HepG2 (cell line): ENCODE results near the gene PDE8B. TPM values are rescaled to one million over a fixed set of nuclear protein-coding genes. Genes with fewer than 3 reads are reported as not detected.

Experiments used
- ATAC-seq: fragments of 200-7000 bp; cut with Tn5 transposase; 3 replicates; pipeline ENCODE4 v1.9.1; 2020; ENCODE audit warnings: mild to moderate bottlenecking, moderate library complexity
- BruUV-seq: library from RNA; stranded (reverse); fragments of 400-500 nt; replicated peaks from 2 replicates; lab custom pipeline; 2021; lab: Mats Ljungman, UMichigan
- CTCF ChIA-PET: fragments of 300-600 bp; formaldehyde crosslinking; extraction: SDS; loops from one replicate; lab custom pipeline; 2021; ENCODE audit warnings: low total read pairs, inconsistent platforms, low intra/inter-chr PET ratio; lab: Yijun Ruan, JAX
- POLR2A ChIA-PET: fragments of 350-600 bp; sonication (Branson Sonifier 250); formaldehyde crosslinking; loops from one replicate; lab custom pipeline; 2020; ENCODE audit warnings: antibody characterized with exemption, inconsistent platforms; lab: Yijun Ruan, JAX
- DNase-seq: peaks from one replicate; pipeline ENCODE4 v3.0.0-alpha.2; 2015; ENCODE audit warnings: low spot score
- FAIRE-seq: peaks from 3 replicates; lab custom pipeline; 2011; peaks lifted over from hg19 to GRCh38; lab: Jason Lieb, UNC
- H2AFZ ChIP-seq: one replicate; pipeline ENCODE4 v1.6.1; 2011; ENCODE audit warnings: low read length, inconsistent platforms
- H3K27ac ChIP-seq: fragments of 300-600 bp; 3 replicates; pipeline ENCODE4 v1.8.0; 2011; ENCODE audit warnings: mixed run types, mild to moderate bottlenecking, mixed read lengths, low read length, inconsistent platforms; ENCODE audit not compliant: insufficient read depth; ENCODE audit errors: extremely low read length
- H3K27me3 ChIP-seq, 2 experiments: fragments of 200-600 bp in 1 of 2; 2 replicates in 1 of 2; 3 replicates in 1 of 2; pipeline versions ENCODE4 v1.6.0 to v1.8.0; 2011; ENCODE audit warnings: low read length in 2 of 2, mild to moderate bottlenecking in 2 of 2, moderate library complexity in 2 of 2, inconsistent platforms in 1 of 2; ENCODE audit not compliant: insufficient read depth in 2 of 2, control insufficient read depth in 1 of 2
- H3K36me3 ChIP-seq, 2 experiments: fragments of 200-600 bp in 1 of 2; replicated peaks in 1 of 2; 2 replicates in 1 of 2; 3 replicates in 1 of 2; pipeline versions ENCODE4 v1.5.1 to v1.8.0; 2011; ENCODE audit warnings: low read length in 2 of 2, inconsistent platforms in 1 of 2; ENCODE audit not compliant: insufficient read depth in 2 of 2, control insufficient read depth in 1 of 2
- H3K4me1 ChIP-seq: 2 replicates; pipeline ENCODE4 v1.5.1; 2012; ENCODE audit warnings: low read length, inconsistent platforms; ENCODE audit not compliant: insufficient read depth
- H3K4me2 ChIP-seq: 2 replicates; pipeline ENCODE4 v1.6.0; 2011; ENCODE audit warnings: low read depth, low read length, inconsistent platforms
- H3K4me3 ChIP-seq, 3 experiments: fragments of 200-600 bp in 1 of 3; sonication (generic), shearing (Covaris generic) in 1 of 3; replicated peaks in 1 of 3; 2 replicates each; pipeline ENCODE4 v1.5.1; 2011 to 2016; ENCODE audit warnings: low read length in 3 of 3, inconsistent platforms in 2 of 3, low read depth in 2 of 3, mild to moderate bottlenecking in 2 of 3, control low read depth in 1 of 3, mixed read lengths in 1 of 3; ENCODE audit not compliant: insufficient read depth in 1 of 3
- H3K79me2 ChIP-seq: one replicate; pipeline ENCODE4 v1.6.1; 2011; ENCODE audit warnings: low read length, inconsistent platforms; ENCODE audit not compliant: insufficient read depth
- H3K9ac ChIP-seq: 2 replicates; pipeline ENCODE4 v1.6.0; 2011; ENCODE audit warnings: mild to moderate bottlenecking, low read depth, low read length, inconsistent platforms; ENCODE audit not compliant: insufficient read depth
- H3K9me3 ChIP-seq: 2 replicates; pipeline ENCODE4 v1.5.1; 2012; ENCODE audit warnings: mild to moderate bottlenecking, low read length
- H4K20me1 ChIP-seq: 2 replicates; pipeline ENCODE4 v1.6.0; 2011; ENCODE audit warnings: inconsistent platforms, mild to moderate bottlenecking, low read length, moderate library complexity; ENCODE audit not compliant: insufficient read depth
- ATF7-NPFF ChIP-seq: sonication (generic); formaldehyde crosslinking; IDR thresholded peaks from 2 replicates; pipeline ENCODE4 v1.8.1; 2023; ENCODE audit warnings: mild to moderate bottlenecking, low read depth, missing genetic modification reagents, moderate library complexity
- HDAC6 ChIP-seq: fragments of 200-600 bp; sonication (generic); IDR thresholded peaks from 2 replicates; pipeline ENCODE4 v1.7.0; 2017; ENCODE audit warnings: mild to moderate bottlenecking, antibody characterized with exemption, low read length, low read depth
- KAT8 ChIP-seq: IDR thresholded peaks from 2 replicates; pipeline ENCODE4 v1.6.1; 2016; ENCODE audit warnings: missing genetic modification reagents, missing compliant biosample characterization
- MAF1 ChIP-seq: sonication (generic); formaldehyde crosslinking; IDR thresholded peaks from 2 replicates; pipeline ENCODE4 v1.5.0; 2020; ENCODE audit warnings: missing genetic modification reagents, borderline replicate concordance
- NCOA1 ChIP-seq: sonication (generic); formaldehyde crosslinking; IDR thresholded peaks from 2 replicates; pipeline ENCODE4 v1.9.0; 2021; ENCODE audit warnings: missing genetic modification reagents
- RORA ChIP-seq: sonication (generic); formaldehyde crosslinking; IDR thresholded peaks from 2 replicates; pipeline ENCODE4 v1.5.0; 2020; ENCODE audit warnings: mild to moderate bottlenecking, missing genetic modification reagents, moderate library complexity
- SETDB1 ChIP-seq: sonication (generic); formaldehyde crosslinking; IDR thresholded peaks from 2 replicates; pipeline ENCODE4 v1.5.1; 2020; ENCODE audit warnings: missing genetic modification reagents, mild to moderate bottlenecking, borderline replicate concordance
- SOX6 ChIP-seq, 2 experiments: fragments of 450-650 bp in 1 of 2; sonication (generic) in 1 of 2; formaldehyde crosslinking in 1 of 2; IDR thresholded peaks; 2 replicates each; pipeline versions ENCODE4 v1.4.0 to v1.6.1; 2017 to 2020; ENCODE audit warnings: antibody characterized with exemption in 1 of 2, mild to moderate bottlenecking in 1 of 2, missing genetic modification reagents in 1 of 2
- THYN1 ChIP-seq: sonication (generic); formaldehyde crosslinking; IDR thresholded peaks from 2 replicates; pipeline ENCODE4 v1.8.1; 2023; ENCODE audit warnings: low read depth, mild to moderate bottlenecking, moderate library complexity, missing genetic modification reagents, borderline replicate concordance
- ZNF468 ChIP-seq: sonication (generic); formaldehyde crosslinking; IDR thresholded peaks from 2 replicates; pipeline ENCODE4 v1.8.0; 2022; ENCODE audit warnings: mild to moderate bottlenecking, moderate library complexity, missing genetic modification reagents
- ZNF773 ChIP-seq: sonication (generic); formaldehyde crosslinking; IDR thresholded peaks from 2 replicates; pipeline ENCODE4 v1.4.0; 2020; ENCODE audit warnings: missing genetic modification reagents, borderline replicate concordance
- ZSCAN20 ChIP-seq: sonication (generic); formaldehyde crosslinking; IDR thresholded peaks from 2 replicates; pipeline ENCODE4 v1.4.0; 2020; ENCODE audit warnings: missing genetic modification reagents, mild to moderate bottlenecking, borderline replicate concordance
- WGBS: methylation state at CpG from one replicate; pipeline ENCODE4 v1.1.6; 2017; ENCODE audit warnings: low lambda C conversion rate; 5-methylcytosine and 5-hydroxymethylcytosine counted together
- in situ Hi-C: cut with HindIII; loops from 2 replicates; pipeline ENCODE4 v1.10.0; 2017; ENCODE audit warnings: low pct_unique_long_range_greater_than_20kb; ENCODE audit not compliant: extremely low pct_ligation_motif_present
- intact Hi-C: fragments of 100-400 bp; cut with micrococcal nuclease; formaldehyde crosslinking; loops from one replicate; pipeline ENCODE4 v1.10.0; 2022; ENCODE audit not compliant: unreplicated experiment
- polyA plus RNA-seq, 8 experiments: library from polyadenylated mRNA; depleted of rRNA in 3 of 8; stranded (reverse) in 7 of 8; unstranded in 1 of 8; fragments of >200 nt; fragmentation: Illumina TruSeq in 4 of 8; extraction: Trizol in 4 of 8; gene quantifications; 2 replicates each; pipeline versions ENCODE4 v1.2.1 to v1.2.3, GENCODE V29; 2011 to 2016; ENCODE audit warnings: low read depth in 4 of 8, missing spikeins in 1 of 8, mixed read lengths in 1 of 8; ENCODE audit not compliant: insufficient read depth in 1 of 8
- total RNA-seq, 5 experiments: library from RNA; depleted of rRNA; stranded (reverse); fragments of >200 nt; fragmentation: Illumina TruSeq; extraction: Trizol; gene quantifications; 2 replicates each; pipeline ENCODE4 v1.2.3, GENCODE V29; 2016; ENCODE audit warnings: low read depth in 1 of 5
- TF ChIP-seq, protein P1 (sequence below): sonication (generic); formaldehyde crosslinking; IDR thresholded peaks from 2 replicates; pipeline ENCODE4 v1.8.0; 2022; ENCODE audit warnings: mild to moderate bottlenecking, missing genetic modification reagents; ENCODE audit not compliant: insufficient replicate concordance
- TF ChIP-seq, protein P2 (sequence below): sonication (generic); formaldehyde crosslinking; IDR thresholded peaks from 2 replicates; pipeline ENCODE4 v1.4.0; 2020; ENCODE audit warnings: missing genetic modification reagents
- TF ChIP-seq, protein P3 (sequence below): sonication (generic); formaldehyde crosslinking; IDR thresholded peaks from 2 replicates; pipeline ENCODE4 v1.4.0; 2020; ENCODE audit warnings: missing genetic modification reagents
- TF ChIP-seq, protein P4 (sequence below): sonication (generic); formaldehyde crosslinking; IDR thresholded peaks from 2 replicates; pipeline ENCODE4 v1.5.0; 2020; ENCODE audit warnings: missing genetic modification reagents
- TF ChIP-seq, protein P5 (sequence below): IDR thresholded peaks from 2 replicates; pipeline ENCODE4 v1.6.1; 2016; ENCODE audit warnings: low read depth

The PDE8B gene
- total and polyA plus RNA-seq, 2 of the 13 experiments (the other 11 are each of a cell fraction or from before 2014, with no cell fraction given) = 0.07 TPM; not detected in 1

DNA sequence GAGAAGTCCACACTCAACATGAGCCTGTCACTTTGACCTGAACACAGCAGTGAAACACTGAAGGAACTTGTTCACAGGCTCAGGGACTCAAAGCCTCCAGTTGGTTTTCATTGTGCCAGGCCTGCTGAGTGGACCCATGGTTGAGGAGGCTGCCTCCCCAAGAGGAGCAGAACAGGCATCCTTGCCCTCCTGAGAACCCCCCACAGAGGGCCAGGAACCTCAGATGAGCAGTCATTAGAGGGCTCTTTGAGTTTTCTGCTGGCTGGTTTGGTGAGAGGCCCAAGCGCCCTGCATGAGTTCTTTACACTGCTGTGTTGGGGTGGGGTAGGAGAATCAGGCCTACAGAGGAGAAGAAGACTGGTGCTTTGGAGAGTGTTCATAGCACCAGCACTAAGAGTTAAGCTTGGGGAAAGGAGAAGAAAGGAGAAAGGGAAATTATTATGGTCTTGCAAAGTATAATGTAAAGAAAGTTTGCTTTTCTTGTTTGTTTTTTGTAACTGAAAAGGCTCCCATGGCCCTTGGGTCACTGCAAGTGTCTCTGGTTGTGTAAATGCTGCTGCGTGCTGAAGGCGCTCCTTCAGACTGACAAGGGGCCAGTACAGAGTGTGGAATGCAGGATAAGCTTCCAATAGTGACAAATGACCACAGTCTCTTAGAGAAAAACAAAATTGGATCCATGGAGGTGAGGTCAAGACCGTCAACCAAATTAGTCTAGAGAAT, 100.2 kb downstream of the PDE8B start (continued):
- no peak for TF ChIP-seq ZSCAN20
- TF ChIP-seq THYN1 (CRISPR knock-in tag) = no peak
- TF ChIP-seq ZNF773 = no peak
- no peak for TF ChIP-seq HDAC6
- no peak for TF ChIP-seq ATF7-NPFF (CRISPR knock-in tag)
- TF ChIP-seq NCOA1 (CRISPR knock-in tag) = no peak
- TF ChIP-seq, protein P1, sequence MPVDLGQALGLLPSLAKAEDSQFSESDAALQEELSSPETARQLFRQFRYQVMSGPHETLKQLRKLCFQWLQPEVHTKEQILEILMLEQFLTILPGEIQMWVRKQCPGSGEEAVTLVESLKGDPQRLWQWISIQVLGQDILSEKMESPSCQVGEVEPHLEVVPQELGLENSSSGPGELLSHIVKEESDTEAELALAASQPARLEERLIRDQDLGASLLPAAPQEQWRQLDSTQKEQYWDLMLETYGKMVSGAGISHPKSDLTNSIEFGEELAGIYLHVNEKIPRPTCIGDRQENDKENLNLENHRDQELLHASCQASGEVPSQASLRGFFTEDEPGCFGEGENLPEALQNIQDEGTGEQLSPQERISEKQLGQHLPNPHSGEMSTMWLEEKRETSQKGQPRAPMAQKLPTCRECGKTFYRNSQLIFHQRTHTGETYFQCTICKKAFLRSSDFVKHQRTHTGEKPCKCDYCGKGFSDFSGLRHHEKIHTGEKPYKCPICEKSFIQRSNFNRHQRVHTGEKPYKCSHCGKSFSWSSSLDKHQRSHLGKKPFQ (CRISPR knock-in tag) = no peak
- no peak for TF ChIP-seq MAF1 (CRISPR knock-in tag)
- TF ChIP-seq RORA (CRISPR knock-in tag) = no peak

DNA sequence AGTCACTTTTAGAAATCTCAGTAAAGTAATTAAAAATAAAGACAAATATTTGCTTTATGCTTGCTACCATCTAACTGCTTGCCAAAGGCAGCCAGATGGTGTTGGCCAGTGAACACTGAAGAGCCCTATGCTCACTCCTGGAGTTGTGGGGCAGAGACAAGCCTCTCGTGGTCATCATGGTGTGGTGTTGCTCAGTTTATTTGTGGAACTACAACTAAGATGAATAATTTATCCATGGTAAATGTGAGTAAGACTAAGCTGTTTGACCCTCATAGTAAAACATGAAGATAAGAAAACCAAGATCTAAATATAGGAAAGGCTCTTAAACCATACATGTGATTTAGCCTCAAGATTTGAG, 100.7 kb downstream of the PDE8B start:
- intact Hi-C loops = no loop called here
- H3K79me2 ChIP-seq = no peaks in the 10 kb centered on the region
- H3K4me3 ChIP-seq = no peak overlapping the region
- H3K4me1 ChIP-seq = peaks cover 21% of the 10 kb centered on the region
- no peaks in the 10 kb centered on the region for H4K20me1 ChIP-seq
- no peaks in the 10 kb centered on the region for H3K36me3 ChIP-seq
- no peaks in the 10 kb centered on the region; a peak in 2 of 5 replicates for H3K27me3 ChIP-seq
- ATAC-seq (no peak), FAIRE-seq (no peak), DNase-seq (no peak)
- no peak overlapping the region for H3K27ac ChIP-seq
- BruUV-seq = no TSS peak
- H3K9me3 ChIP-seq = no peaks in the 10 kb centered on the region
- CTCF ChIA-PET = no interaction called here
- in situ Hi-C loops = no loop called here
- H3K9ac ChIP-seq = no peak overlapping the region
- H2AFZ ChIP-seq = no peak overlapping the region
- H3K4me2 ChIP-seq = no peak overlapping the region
- POLR2A ChIA-PET = no interaction called here
- WGBS = 7% methylated on average over 1 of the region's 1 CpG
- TF ChIP-seq, protein P2, sequence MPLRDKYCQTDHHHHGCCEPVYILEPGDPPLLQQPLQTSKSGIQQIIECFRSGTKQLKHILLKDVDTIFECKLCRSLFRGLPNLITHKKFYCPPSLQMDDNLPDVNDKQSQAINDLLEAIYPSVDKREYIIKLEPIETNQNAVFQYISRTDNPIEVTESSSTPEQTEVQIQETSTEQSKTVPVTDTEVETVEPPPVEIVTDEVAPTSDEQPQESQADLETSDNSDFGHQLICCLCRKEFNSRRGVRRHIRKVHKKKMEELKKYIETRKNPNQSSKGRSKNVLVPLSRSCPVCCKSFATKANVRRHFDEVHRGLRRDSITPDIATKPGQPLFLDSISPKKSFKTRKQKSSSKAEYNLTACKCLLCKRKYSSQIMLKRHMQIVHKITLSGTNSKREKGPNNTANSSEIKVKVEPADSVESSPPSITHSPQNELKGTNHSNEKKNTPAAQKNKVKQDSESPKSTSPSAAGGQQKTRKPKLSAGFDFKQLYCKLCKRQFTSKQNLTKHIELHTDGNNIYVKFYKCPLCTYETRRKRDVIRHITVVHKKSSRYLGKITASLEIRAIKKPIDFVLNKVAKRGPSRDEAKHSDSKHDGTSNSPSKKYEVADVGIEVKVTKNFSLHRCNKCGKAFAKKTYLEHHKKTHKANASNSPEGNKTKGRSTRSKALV (CRISPR knock-in tag) = no peak
- TF ChIP-seq SOX6 (IDR thresholded peaks at IDR 0.05) = no peak
- TF ChIP-seq SOX6 (CRISPR knock-in tag; IDR thresholded peaks at IDR 0.05) = no peak
- no peak for TF ChIP-seq KAT8 (CRISPR knock-in tag)
- TF ChIP-seq, protein P3, sequence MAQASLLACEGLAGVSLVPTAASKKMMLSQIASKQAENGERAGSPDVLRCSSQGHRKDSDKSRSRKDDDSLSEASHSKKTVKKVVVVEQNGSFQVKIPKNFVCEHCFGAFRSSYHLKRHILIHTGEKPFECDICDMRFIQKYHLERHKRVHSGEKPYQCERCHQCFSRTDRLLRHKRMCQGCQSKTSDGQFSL (CRISPR knock-in tag) = no peak
- TF ChIP-seq SETDB1 (CRISPR knock-in tag) = no peak
- no peak for TF ChIP-seq ZNF468 (CRISPR knock-in tag)
- TF ChIP-seq, protein P4, sequence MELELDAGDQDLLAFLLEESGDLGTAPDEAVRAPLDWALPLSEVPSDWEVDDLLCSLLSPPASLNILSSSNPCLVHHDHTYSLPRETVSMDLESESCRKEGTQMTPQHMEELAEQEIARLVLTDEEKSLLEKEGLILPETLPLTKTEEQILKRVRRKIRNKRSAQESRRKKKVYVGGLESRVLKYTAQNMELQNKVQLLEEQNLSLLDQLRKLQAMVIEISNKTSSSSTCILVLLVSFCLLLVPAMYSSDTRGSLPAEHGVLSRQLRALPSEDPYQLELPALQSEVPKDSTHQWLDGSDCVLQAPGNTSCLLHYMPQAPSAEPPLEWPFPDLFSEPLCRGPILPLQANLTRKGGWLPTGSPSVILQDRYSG = no peak
- TF ChIP-seq, protein P5, sequence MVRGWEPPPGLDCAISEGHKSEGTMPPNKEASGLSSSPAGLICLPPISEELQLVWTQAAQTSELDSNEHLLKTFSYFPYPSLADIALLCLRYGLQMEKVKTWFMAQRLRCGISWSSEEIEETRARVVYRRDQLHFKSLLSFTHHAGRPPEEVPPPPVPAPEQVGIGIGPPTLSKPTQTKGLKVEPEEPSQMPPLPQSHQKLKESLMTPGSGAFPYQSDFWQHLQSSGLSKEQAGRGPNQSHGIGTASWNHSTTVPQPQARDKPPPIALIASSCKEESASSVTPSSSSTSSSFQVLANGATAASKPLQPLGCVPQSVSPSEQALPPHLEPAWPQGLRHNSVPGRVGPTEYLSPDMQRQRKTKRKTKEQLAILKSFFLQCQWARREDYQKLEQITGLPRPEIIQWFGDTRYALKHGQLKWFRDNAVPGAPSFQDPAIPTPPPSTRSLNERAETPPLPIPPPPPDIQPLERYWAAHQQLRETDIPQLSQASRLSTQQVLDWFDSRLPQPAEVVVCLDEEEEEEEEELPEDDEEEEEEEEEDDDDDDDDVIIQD (CRISPR knock-in tag) = no peak
